H1 (cell line): Measurements from ENCODE around the gene RSAD2. TPM values are rescaled to one million over a fixed set of nuclear protein-coding genes. Genes with fewer than 3 reads are reported as not detected.

Source experiments
- CTCF ChIA-PET: fragments of 300-600 bp; sonication (Branson Sonifier 250); formaldehyde crosslinking; loops from one replicate; lab custom pipeline; 2021; ENCODE audit not compliant: partially characterized antibody; lab: Charles Lee
- POLR2A ChIA-PET: fragments of 300-600 bp; sonication (Branson Sonifier 250); formaldehyde crosslinking; loops from one replicate; lab custom pipeline; 2021; ENCODE audit warnings: inconsistent platforms; ENCODE audit not compliant: partially characterized antibody; lab: Charles Lee
- DNase-seq, 2 experiments: peaks; one replicate each; pipeline versions ENCODE4 v3.0.0 to v3.0.0-alpha.2; 2010 to 2022; ENCODE audit warnings: low spot score in 2 of 2, low read depth in 1 of 2, mixed read lengths in 1 of 2
- FAIRE-seq: peaks from 2 replicates; lab custom pipeline; 2011; peaks lifted over from hg19 to GRCh38; lab: Jason Lieb, UNC
- H2AFZ ChIP-seq: 2 replicates; pipeline ENCODE4 v1.8.1; 2012; ENCODE audit warnings: low read length, inconsistent platforms
- H2AK5ac ChIP-seq: 2 replicates; pipeline ENCODE4 v1.6.1; 2013; ENCODE audit warnings: low read depth, low read length
- H2BK120ac ChIP-seq: replicated peaks from 2 replicates; pipeline ENCODE3; 2013; ENCODE audit warnings: low read depth, low read length, inconsistent platforms
- H2BK12ac ChIP-seq: 2 replicates; pipeline ENCODE4 v1.6.1; 2013; ENCODE audit warnings: low read depth, low read length
- H2BK15ac ChIP-seq: 2 replicates; pipeline ENCODE4 v1.6.1; 2013; ENCODE audit warnings: low read length
- H2BK20ac ChIP-seq: 2 replicates; pipeline ENCODE4 v1.6.1; 2013; ENCODE audit warnings: low read length
- H2BK5ac ChIP-seq: 2 replicates; pipeline ENCODE4 v1.6.1; 2013; ENCODE audit warnings: low read depth, low read length
- H3K14ac ChIP-seq: 2 replicates; pipeline ENCODE4 v1.6.1; 2013; ENCODE audit warnings: inconsistent platforms; ENCODE audit not compliant: insufficient read length
- H3K18ac ChIP-seq: 2 replicates; pipeline ENCODE4 v1.6.1; 2013; ENCODE audit warnings: low read length; ENCODE audit errors: extremely low read depth
- H3K23ac ChIP-seq: 2 replicates; pipeline ENCODE4 v1.6.1; 2013; ENCODE audit warnings: inconsistent platforms; ENCODE audit not compliant: insufficient read length
- H3K23me2 ChIP-seq: 2 replicates; pipeline ENCODE4 v1.6.1; 2013; ENCODE audit warnings: low read depth, low read length
- H3K27ac ChIP-seq: 2 replicates; pipeline ENCODE4 v1.6.1; 2011; ENCODE audit warnings: low read depth, low read length, inconsistent platforms
- H3K27me3 ChIP-seq, 4 experiments: replicated peaks in 1 of 4; 1 replicate in 1 of 4; 2 replicates in 3 of 4; pipeline versions ENCODE4 v1.6.1 to v1.8.1; 2011 to 2013; ENCODE audit warnings: low read length in 3 of 4, mild to moderate bottlenecking in 3 of 4, inconsistent platforms in 2 of 4, mixed read lengths in 2 of 4, moderate library complexity in 1 of 4; ENCODE audit not compliant: control insufficient read depth in 3 of 4, insufficient read depth in 3 of 4; ENCODE audit errors: extremely low read depth in 1 of 4
- H3K36me3 ChIP-seq, 4 experiments: 2 replicates each; pipeline versions ENCODE4 v1.6.1 to v1.8.1; 2011 to 2013; ENCODE audit warnings: mild to moderate bottlenecking in 4 of 4, low read length in 3 of 4, moderate library complexity in 2 of 4, control low read depth in 1 of 4, inconsistent platforms in 1 of 4; ENCODE audit not compliant: insufficient read depth in 4 of 4, control insufficient read depth in 2 of 4
- H3K4ac ChIP-seq: replicated peaks from 2 replicates; pipeline ENCODE3; 2013; ENCODE audit warnings: low read length, low read depth, mixed read lengths, inconsistent platforms; ENCODE audit not compliant: insufficient read length
- H3K4me1 ChIP-seq, 4 experiments: replicated peaks in 1 of 4; 1 replicate in 1 of 4; 2 replicates in 3 of 4; pipeline versions ENCODE4 v1.6.1 to v1.8.1; 2011 to 2013; ENCODE audit warnings: low read length in 3 of 4, inconsistent platforms in 2 of 4, mixed read lengths in 1 of 4; ENCODE audit not compliant: insufficient read depth in 4 of 4, control insufficient read depth in 3 of 4
- H3K4me2 ChIP-seq, 2 experiments: 2 replicates each; pipeline versions ENCODE4 v1.6.1 to v1.8.1; 2011 to 2013; ENCODE audit warnings: low read depth in 2 of 2, low read length in 2 of 2, control low read depth in 1 of 2, inconsistent platforms in 1 of 2, mild to moderate bottlenecking in 1 of 2; ENCODE audit not compliant: insufficient read depth in 1 of 2
- H3K4me3 ChIP-seq, 4 experiments: fragments of 200-600, 300-600 bp in 1 of 4; sonication (generic), shearing (Covaris generic), sonication (Bioruptor Twin) in 1 of 4; 2 replicates each; pipeline versions ENCODE4 v1.5.1 to v1.8.1; 2011 to 2016; ENCODE audit warnings: low read length in 4 of 4, low read depth in 3 of 4, control low read depth in 2 of 4, inconsistent platforms in 2 of 4, mild to moderate bottlenecking in 2 of 4, mixed read lengths in 1 of 4, moderate library complexity in 1 of 4; ENCODE audit not compliant: insufficient read depth in 2 of 4; ENCODE audit errors: extremely low read depth in 1 of 4
- H3K56ac ChIP-seq: replicated peaks from 2 replicates; pipeline ENCODE3; 2013; ENCODE audit warnings: low read depth, mild to moderate bottlenecking, mixed read lengths, low read length, inconsistent platforms; ENCODE audit not compliant: insufficient read length
- H3K79me1 ChIP-seq: 2 replicates; pipeline ENCODE4 v1.6.1; 2013; ENCODE audit warnings: low read depth, low read length, control low read depth
- H3K79me2 ChIP-seq, 2 experiments: 2 replicates each; pipeline versions ENCODE4 v1.6.1 to v1.8.1; 2012 to 2013; ENCODE audit warnings: low read length in 2 of 2, mild to moderate bottlenecking in 2 of 2, inconsistent platforms in 1 of 2; ENCODE audit not compliant: insufficient read depth in 2 of 2, control insufficient read depth in 1 of 2
- H3K9ac ChIP-seq, 4 experiments: replicated peaks in 1 of 4; 1 replicate in 1 of 4; 2 replicates in 3 of 4; pipeline versions ENCODE4 v1.6.1 to v1.8.1; 2011 to 2013; ENCODE audit warnings: low read depth in 3 of 4, low read length in 3 of 4, control low read depth in 2 of 4, mild to moderate bottlenecking in 2 of 4, moderate library complexity in 2 of 4, inconsistent platforms in 1 of 4; ENCODE audit errors: extremely low read depth in 1 of 4
- H3K9me3 ChIP-seq, 2 experiments: 2 replicates each; pipeline versions ENCODE4 v1.6.1 to v1.8.1; 2012 to 2013; ENCODE audit warnings: mild to moderate bottlenecking in 2 of 2, moderate library complexity in 2 of 2, control low read depth in 1 of 2, inconsistent platforms in 1 of 2, low read depth in 1 of 2, low read length in 1 of 2, mixed read lengths in 1 of 2; ENCODE audit not compliant: insufficient read depth in 2 of 2
- H4K20me1 ChIP-seq, 2 experiments: replicated peaks in 1 of 2; 2 replicates each; pipeline versions ENCODE3 to v1.8.1; 2011 to 2013; ENCODE audit warnings: inconsistent platforms in 2 of 2, low read length in 2 of 2, mild to moderate bottlenecking in 1 of 2; ENCODE audit not compliant: insufficient read depth in 2 of 2, control insufficient read depth in 1 of 2
- H4K5ac ChIP-seq: 2 replicates; pipeline ENCODE4 v1.6.1; 2013; ENCODE audit warnings: low read length, low read depth, mixed read lengths, inconsistent platforms; ENCODE audit not compliant: insufficient read length
- H4K8ac ChIP-seq: 2 replicates; pipeline ENCODE4 v1.8.0; 2013; ENCODE audit warnings: mild to moderate bottlenecking, moderate library complexity, low read length, inconsistent platforms; ENCODE audit not compliant: insufficient read depth; ENCODE audit errors: extremely low read depth
- H4K91ac ChIP-seq: replicated peaks from 2 replicates; pipeline ENCODE3; 2013; ENCODE audit warnings: low read length, mixed read lengths, inconsistent platforms; ENCODE audit not compliant: insufficient read length
- CEBPB ChIP-seq: IDR thresholded peaks from 2 replicates; pipeline ENCODE4 v1.6.1; 2012; ENCODE audit warnings: low read depth, low read length
- CHD1 ChIP-seq: IDR thresholded peaks from 2 replicates; pipeline ENCODE4 v1.6.1; 2012; ENCODE audit warnings: low read depth, low read length, improper control_type of control experiment
- HDAC6 ChIP-seq: IDR thresholded peaks from one replicate; pipeline ENCODE4 v1.7.1; 2012; ENCODE audit warnings: low read depth, mild to moderate bottlenecking, inconsistent platforms, low read length, moderate library complexity
- RAD21 ChIP-seq, 2 experiments: IDR thresholded peaks in 1 of 2; conservative IDR thresholded peaks in 1 of 2; 2 replicates each; pipeline ENCODE4 v1.6.1; 2011; ENCODE audit warnings: low read depth in 2 of 2, low read length in 2 of 2, improper control_type of control experiment in 1 of 2, inconsistent platforms in 1 of 2, mild to moderate bottlenecking in 1 of 2, moderate library complexity in 1 of 2
- ZNF274 ChIP-seq: IDR thresholded peaks from 2 replicates; pipeline ENCODE4 v1.7.0; 2012; ENCODE audit warnings: low read length, borderline replicate concordance; ENCODE audit errors: extremely low read depth
- polyA plus RNA-seq, 7 experiments: library from polyadenylated mRNA; depleted of rRNA in 3 of 7; stranded (reverse) in 5 of 7; unstranded in 2 of 7; fragments of >200 nt in 5 of 7; fragments of 200-250 nt in 2 of 7; gene quantifications; 1 replicate in 5 of 7; 2 replicates in 1 of 7; 4 replicates in 1 of 7; pipeline versions ENCODE4 v1.2.1 to v1.2.3, GENCODE V29; 2011 to 2013; ENCODE audit warnings: missing spikeins in 2 of 7, mixed read lengths in 2 of 7
- total RNA-seq: library from RNA; stranded (reverse); fragmentation: NEBNext Ultra II Directional; extraction: Animal tissue kit (Norgen Biotek cat#: 25700); gene quantifications from 2 replicates; pipeline ENCODE4 v1.2.1, GENCODE V29; 2021

Gene RSAD2
- total and polyA plus RNA-seq, 2 of the 8 experiments (the other 6 are each of a cell fraction or from before 2014, with no cell fraction given): not detected

DNA sequence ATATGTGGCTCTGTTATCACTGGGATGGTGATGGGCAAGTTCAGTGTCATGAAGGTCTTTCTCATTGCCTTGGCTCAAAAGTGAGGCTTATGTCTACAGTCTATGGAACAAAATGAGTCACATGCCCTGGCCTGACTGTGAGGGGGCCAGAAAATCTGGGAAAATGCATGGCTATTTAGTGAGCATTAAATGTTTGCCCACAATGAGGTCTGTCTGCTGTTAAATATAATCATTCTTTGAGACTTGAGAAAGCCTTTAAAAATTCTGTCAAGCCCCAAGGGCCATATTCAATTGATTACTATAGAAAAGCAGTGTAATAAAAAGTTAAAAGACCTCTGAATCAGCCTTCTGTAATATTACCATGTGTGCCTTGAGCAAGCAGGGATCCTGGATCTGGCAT is 34.1 kb downstream of the RSAD2 start:
- no peaks in the 10 kb centered on the region for H3K79me2 ChIP-seq
- no peak overlapping the region for H4K8ac ChIP-seq
- H3K14ac ChIP-seq: no peak overlapping the region
- no peak overlapping the region for H3K4me3 ChIP-seq
- no peak overlapping the region for H3K9ac ChIP-seq
- no peak overlapping the region for H3K4ac ChIP-seq
- TF ChIP-seq RAD21 (IDR thresholded peaks at IDR 0.05 in 1 of 2, conservative IDR thresholded peaks at IDR 0.05 in 1 of 2; ENCODE audit: low read depth in 2 of 2, low read length in 2 of 2) (no peak), CEBPB (no peak), ZNF274 (no peak), CHD1 (no peak), HDAC6 (no peak)
- 0 out of 7 replicates have a peak, but pooled peaks cover 0 to 6% (median under 1%) of the 10 kb centered on the region in 4 experiments for H3K27me3 ChIP-seq
- H2BK15ac ChIP-seq: no peak overlapping the region
- no peak overlapping the region for H2BK20ac ChIP-seq
- H2BK12ac ChIP-seq: no peak overlapping the region
- ChIA-PET POLR2A (no interaction called here), CTCF (interaction anchor here (1.1 to 11.8 kb wide), 4 partner anchors 16 to 133 kb away, joined by 3 to 94 read pairs (median 4); no protein-coding TSS in a partner anchor)
- no peak overlapping the region for H3K56ac ChIP-seq
- H3K27ac ChIP-seq: no peak overlapping the region
- FAIRE-seq (no peak), DNase-seq (no peak)
- H4K91ac ChIP-seq: no peak overlapping the region
- H3K23ac ChIP-seq: no peak overlapping the region
- H3K9me3 ChIP-seq: no peaks in the 10 kb centered on the region
- peaks cover 2 to 9% (median 5%) of the 10 kb centered on the region in 4 experiments; a peak in 5 of 7 replicates for H3K4me1 ChIP-seq
- H3K23me2 ChIP-seq: peaks cover 2% of the 10 kb centered on the region; the same call in 1 of the 2 replicates
- no peaks in the 10 kb centered on the region for H3K79me1 ChIP-seq
- no peaks in the 10 kb centered on the region for H4K20me1 ChIP-seq
- H4K5ac ChIP-seq: no peak overlapping the region
- no peak overlapping the region for H3K4me2 ChIP-seq
- H3K36me3 ChIP-seq: no peaks in the 10 kb centered on the region
- H2AK5ac ChIP-seq: no peak overlapping the region
- no peak overlapping the region for H3K18ac ChIP-seq
- no peak overlapping the region for H2BK120ac ChIP-seq
- no peak overlapping the region for H2AFZ ChIP-seq
- no peak overlapping the region for H2BK5ac ChIP-seq
